HG03175 (cell line): ENCODE measurements around the gene B3GAT1.
A peak's percentile ranks its signal among the peaks of the same experiment; 100 is the strongest.
"Not testable (repeated sequence)": the region's sequence is repeated elsewhere in the genome, so short reads cannot be mapped to it uniquely, and the experiment has no call there.

ENCODE experiments used
- ATAC-seq: cut with Tn5 transposase; IDR thresholded peaks from one replicate; pipeline ENCODE4 v1.9.1; 2021; ENCODE audit warnings: mild to moderate bottlenecking, moderate library complexity; ENCODE audit not compliant: unreplicated experiment

The B3GAT1 gene

GRCh38 chr11:134358856-134359490 lies 53.1 kb downstream of the B3GAT1 start:
- no peak for ATAC-seq

GRCh38 chr11:134358165-134358855 lies 53.7 kb downstream of the B3GAT1 start:
- ATAC-seq = no peak

GRCh38 chr11:134357545-134357839 lies 54.5 kb downstream of the B3GAT1 start:
- no peak for ATAC-seq

GRCh38 chr11:134356656-134357544 lies 55.1 kb downstream of the B3GAT1 start:
- no peak for ATAC-seq

GRCh38 chr11:134355656-134356055 lies 56.4 kb downstream of the B3GAT1 start:
- ATAC-seq = no peak

- no peak for ATAC-seq
Observed at GRCh38 chr11:134355136-134355535, 56.9 kb downstream of the B3GAT1 start.

GRCh38 chr11:134352111-134352510 lies 59.9 kb downstream of the B3GAT1 start:
- no peak for ATAC-seq

GRCh38 chr11:134350381-134350780 lies 61.7 kb downstream of the B3GAT1 start:
- ATAC-seq = peak; percentile 59

GRCh38 chr11:134349802-134350355 lies 62.2 kb downstream of the B3GAT1 start:
- no peak for ATAC-seq

GRCh38 chr11:134349109-134349801 lies 62.8 kb downstream of the B3GAT1 start:
- peak; percentile 57 for ATAC-seq

GRCh38 chr11:134347441-134347840 lies 64.6 kb downstream of the B3GAT1 start:
- no peak for ATAC-seq

GRCh38 chr11:134346976-134347350 lies 65.1 kb downstream of the B3GAT1 start:
- ATAC-seq = no peak

- no peak for ATAC-seq
Observed at GRCh38 chr11:134346101-134346975, 65.7 kb downstream of the B3GAT1 start.

- no peak for ATAC-seq
Observed at GRCh38 chr11:134345237-134345550, 66.8 kb downstream of the B3GAT1 start.

- ATAC-seq = not testable (repeated sequence)
Observed at GRCh38 chr11:134344497-134345236, 67.4 kb downstream of the B3GAT1 start.

- ATAC-seq = no peak
Observed at GRCh38 chr11:134343646-134344045, 68.4 kb downstream of the B3GAT1 start.

- no peak for ATAC-seq
Observed at GRCh38 chr11:134342572-134343340, 69.3 kb downstream of the B3GAT1 start.

- no peak for ATAC-seq
Observed at GRCh38 chr11:134341805-134342571, 70.1 kb downstream of the B3GAT1 start.
